H9 (cell line): ENCODE measurements around the gene ETF1. TPM values are rescaled to one million over a fixed set of nuclear protein-coding genes. Genes with fewer than 3 reads are reported as not detected.

Experiments
- DNase-seq: peaks from one replicate; pipeline ENCODE4 v3.0.0-alpha.2; 2017
- H2AFZ ChIP-seq: one replicate; pipeline ENCODE4 v1.6.1; 2013; ENCODE audit warnings: mild to moderate bottlenecking, low read length, control low read depth, moderate library complexity
- H2AK5ac ChIP-seq: 2 replicates; pipeline ENCODE4 v1.6.1; 2013; ENCODE audit warnings: low read length, control low read depth, mixed read lengths; ENCODE audit not compliant: insufficient read length
- H2BK120ac ChIP-seq: one replicate; pipeline ENCODE4 v1.6.1; 2013; ENCODE audit warnings: low read depth, mild to moderate bottlenecking, low read length, control low read depth, inconsistent platforms; ENCODE audit not compliant: poor library complexity, severe bottlenecking
- H2BK12ac ChIP-seq: 2 replicates; pipeline ENCODE4 v1.6.1; 2013; ENCODE audit warnings: low read length, control low read depth, mixed read lengths, low read depth; ENCODE audit not compliant: insufficient read length
- H2BK15ac ChIP-seq: 2 replicates; pipeline ENCODE4 v1.6.1; 2013; ENCODE audit warnings: low read depth, low read length, control low read depth
- H2BK20ac ChIP-seq: one replicate; pipeline ENCODE4 v1.6.1; 2013; ENCODE audit warnings: low read depth, mild to moderate bottlenecking, low read length, control low read depth, inconsistent platforms; ENCODE audit not compliant: poor library complexity, severe bottlenecking
- H2BK5ac ChIP-seq: 2 replicates; pipeline ENCODE4 v1.6.1; 2013; ENCODE audit warnings: low read length, control low read depth, mixed read lengths; ENCODE audit not compliant: insufficient read length
- H3K14ac ChIP-seq: 2 replicates; pipeline ENCODE4 v1.6.1; 2013; ENCODE audit warnings: low read length, control low read depth; ENCODE audit not compliant: insufficient read depth
- H3K18ac ChIP-seq: 2 replicates; pipeline ENCODE4 v1.6.1; 2013; ENCODE audit warnings: low read depth, mild to moderate bottlenecking, mixed read lengths, low read length, control low read depth; ENCODE audit not compliant: insufficient read length
- H3K23ac ChIP-seq: 2 replicates; pipeline ENCODE4 v1.6.1; 2013; ENCODE audit warnings: low read length, control low read depth, mixed read lengths, low read depth; ENCODE audit not compliant: insufficient read length
- H3K23me2 ChIP-seq: 2 replicates; pipeline ENCODE4 v1.6.1; 2013; ENCODE audit warnings: low read depth, mild to moderate bottlenecking, mixed read lengths, low read length, control low read depth; ENCODE audit not compliant: insufficient read length, poor library complexity, severe bottlenecking
- H3K27ac ChIP-seq: 2 replicates; pipeline ENCODE4 v1.5.1; 2013; ENCODE audit warnings: low read length, control low read depth, mixed read lengths, low read depth; ENCODE audit not compliant: insufficient read length
- H3K27me3 ChIP-seq: 2 replicates; pipeline ENCODE4 v1.6.1; 2013; ENCODE audit warnings: low read length, control low read depth, inconsistent platforms; ENCODE audit not compliant: insufficient read depth
- H3K4ac ChIP-seq: 2 replicates; pipeline ENCODE4 v1.6.1; 2013; ENCODE audit warnings: low read depth, mild to moderate bottlenecking, control low read depth, inconsistent platforms, low read length, moderate library complexity
- H3K4me1 ChIP-seq: 2 replicates; pipeline ENCODE4 v1.6.1; 2013; ENCODE audit warnings: low read length, control low read depth, inconsistent platforms; ENCODE audit not compliant: insufficient read depth
- H3K4me2 ChIP-seq: 2 replicates; pipeline ENCODE4 v1.6.1; 2013; ENCODE audit warnings: low read length, control low read depth, mixed read lengths; ENCODE audit not compliant: insufficient read length, insufficient read depth
- H3K56ac ChIP-seq: 2 replicates; pipeline ENCODE4 v1.6.1; 2013; ENCODE audit warnings: low read depth, mild to moderate bottlenecking, mixed read lengths, low read length, control low read depth; ENCODE audit not compliant: insufficient read length
- H3K79me1 ChIP-seq: 2 replicates; pipeline ENCODE4 v1.6.1; 2013; ENCODE audit warnings: low read depth, mild to moderate bottlenecking, moderate library complexity, low read length, control low read depth, inconsistent platforms; ENCODE audit not compliant: insufficient read depth, poor library complexity, severe bottlenecking
- H3K79me2 ChIP-seq: 2 replicates; pipeline ENCODE4 v1.6.1; 2013; ENCODE audit warnings: low read length, control low read depth, inconsistent platforms; ENCODE audit not compliant: insufficient read depth
- H3K9ac ChIP-seq: 2 replicates; pipeline ENCODE4 v1.6.1; 2013; ENCODE audit warnings: low read length, control low read depth, mixed read lengths; ENCODE audit not compliant: insufficient read length; ENCODE audit errors: extremely low read depth
- H3K9me3 ChIP-seq: one replicate; pipeline ENCODE4 v1.6.1; 2013; ENCODE audit warnings: low read depth, low read length, inconsistent platforms; ENCODE audit not compliant: control insufficient read depth
- H3T11ph ChIP-seq: one replicate; pipeline ENCODE4 v1.6.1; 2013; ENCODE audit warnings: mild to moderate bottlenecking, low read length, control low read depth, inconsistent platforms
- H4K20me1 ChIP-seq: one replicate; pipeline ENCODE4 v1.6.1; 2013; ENCODE audit not compliant: control insufficient read depth, insufficient read length, insufficient read depth
- H4K5ac ChIP-seq: 2 replicates; pipeline ENCODE4 v1.6.1; 2013; ENCODE audit warnings: low read depth, mild to moderate bottlenecking, mixed read lengths, low read length, control low read depth; ENCODE audit not compliant: insufficient read length
- H4K8ac ChIP-seq: replicated peaks from 2 replicates; pipeline ENCODE4 v1.6.1; 2013; ENCODE audit warnings: low read length, control low read depth, mixed read lengths, low read depth; ENCODE audit not compliant: insufficient read length
- H4K91ac ChIP-seq: 2 replicates; pipeline ENCODE4 v1.6.1; 2013; ENCODE audit warnings: low read depth, mild to moderate bottlenecking, moderate library complexity, mixed read lengths, low read length, control low read depth; ENCODE audit not compliant: insufficient read length
- H3K27ac Mint-ChIP-seq, 3 experiments: 2 replicates in 2 of 3; 3 replicates in 1 of 3; pipeline ENCODE4 v1.8.0; 2020 to 2021; ENCODE audit warnings: mixed read lengths in 3 of 3, mild to moderate bottlenecking in 1 of 3, moderate library complexity in 1 of 3
- H3K27me3 Mint-ChIP-seq: 2 replicates; pipeline ENCODE4 v1.8.0; 2021; ENCODE audit warnings: low read depth, mild to moderate bottlenecking, moderate library complexity, mixed read lengths
- H3K36me3 Mint-ChIP-seq, 3 experiments: 2 replicates in 2 of 3; 3 replicates in 1 of 3; pipeline ENCODE4 v1.8.0; 2020 to 2021; ENCODE audit warnings: low read depth in 3 of 3, mixed read lengths in 3 of 3; ENCODE audit not compliant: insufficient read depth in 1 of 3
- H3K4me1 Mint-ChIP-seq, 2 experiments: 2 replicates each; pipeline ENCODE4 v1.8.0; 2020; ENCODE audit warnings: mixed read lengths in 2 of 2
- H3K4me3 Mint-ChIP-seq, 2 experiments: 2 replicates in 1 of 2; 3 replicates in 1 of 2; pipeline ENCODE4 v1.8.0; 2020 to 2021; ENCODE audit warnings: mild to moderate bottlenecking in 2 of 2, mixed read lengths in 2 of 2, moderate library complexity in 1 of 2
- H3K9me3 Mint-ChIP-seq, 2 experiments: 2 replicates in 1 of 2; 3 replicates in 1 of 2; pipeline ENCODE4 v1.8.0; 2020; ENCODE audit warnings: mild to moderate bottlenecking in 2 of 2, mixed read lengths in 2 of 2, moderate library complexity in 1 of 2
- WGBS: extraction: QIAGEN DNeasy Blood & Tissue Kit; methylation state at CpG from one replicate; pipeline ENCODE4 v1.1.7; 2013; ENCODE audit warnings: missing lambda C conversion rate, low lambda C conversion rate, mixed read lengths; ENCODE audit not compliant: insufficient read length; ENCODE audit errors: extremely low coverage; 5-methylcytosine and 5-hydroxymethylcytosine counted together
- total RNA-seq: library from RNA; stranded (reverse); gene quantifications from 2 replicates; pipeline ENCODE4 v1.2.1, GENCODE V29; 2021
- TF ChIP-seq, protein P1 (sequence below): fragments of 200-600 bp; sonication (generic); conservative IDR thresholded peaks from 3 replicates; pipeline ENCODE4 v1.8.0; 2021; ENCODE audit warnings: antibody characterized with exemption, mild to moderate bottlenecking

ETF1 gene
- total RNA-seq, 1 experiment from 2014 or later: 175 TPM

- Histone ChIP-seq H3K27me3 (no peaks in the 10 kb centered on the region), H2BK120ac (no peak overlapping the region), H3K27ac (no peak overlapping the region), H3K23ac (no peak overlapping the region), H4K91ac (no peak overlapping the region), H2BK20ac (no peak overlapping the region), H3K9ac (no peak overlapping the region), H3K4ac (no peak overlapping the region), H3K79me1 (peaks cover 18% of the 10 kb centered on the region), H3K18ac (no peak overlapping the region), H4K20me1 (no peaks in the 10 kb centered on the region), H3K9me3 (no peaks in the 10 kb centered on the region), H2BK15ac (no peak overlapping the region), H3K23me2 (no peaks in the 10 kb centered on the region), H3K4me2 (no peak overlapping the region), H4K5ac (no peak overlapping the region), H3K56ac (no peak overlapping the region), H3K79me2 (peaks cover 32% of the 10 kb centered on the region), H2BK5ac (no peak overlapping the region), H2BK12ac (no peak overlapping the region), H3K14ac (no peak overlapping the region), H4K8ac (no peak overlapping the region), H2AK5ac (no peak overlapping the region), H2AFZ (no peak overlapping the region), H3K4me1 (no peaks in the 10 kb centered on the region), H3T11ph (no peak overlapping the region)
- WGBS: no CpG with 5 or more reads among the region's 5 CpGs
- no peaks in the 10 kb centered on the region for H3K27me3 Mint-ChIP-seq
- peaks cover 5 to 8% of the 10 kb centered on the region in 2 experiments for H3K4me1 Mint-ChIP-seq
- peak overlapping the region in 2 of 3 experiments; percentile 34 to 86; a peak in 4 of 7 replicates for H3K27ac Mint-ChIP-seq
- no peak overlapping the region for H3K4me3 Mint-ChIP-seq
- no peak for DNase-seq
- no peaks in the 10 kb centered on the region for H3K9me3 Mint-ChIP-seq
- H3K36me3 Mint-ChIP-seq: peaks cover 2 to 29% (median 18%) of the 10 kb centered on the region in 3 experiments; a peak in 6 of 7 replicates
- TF ChIP-seq, protein P1, sequence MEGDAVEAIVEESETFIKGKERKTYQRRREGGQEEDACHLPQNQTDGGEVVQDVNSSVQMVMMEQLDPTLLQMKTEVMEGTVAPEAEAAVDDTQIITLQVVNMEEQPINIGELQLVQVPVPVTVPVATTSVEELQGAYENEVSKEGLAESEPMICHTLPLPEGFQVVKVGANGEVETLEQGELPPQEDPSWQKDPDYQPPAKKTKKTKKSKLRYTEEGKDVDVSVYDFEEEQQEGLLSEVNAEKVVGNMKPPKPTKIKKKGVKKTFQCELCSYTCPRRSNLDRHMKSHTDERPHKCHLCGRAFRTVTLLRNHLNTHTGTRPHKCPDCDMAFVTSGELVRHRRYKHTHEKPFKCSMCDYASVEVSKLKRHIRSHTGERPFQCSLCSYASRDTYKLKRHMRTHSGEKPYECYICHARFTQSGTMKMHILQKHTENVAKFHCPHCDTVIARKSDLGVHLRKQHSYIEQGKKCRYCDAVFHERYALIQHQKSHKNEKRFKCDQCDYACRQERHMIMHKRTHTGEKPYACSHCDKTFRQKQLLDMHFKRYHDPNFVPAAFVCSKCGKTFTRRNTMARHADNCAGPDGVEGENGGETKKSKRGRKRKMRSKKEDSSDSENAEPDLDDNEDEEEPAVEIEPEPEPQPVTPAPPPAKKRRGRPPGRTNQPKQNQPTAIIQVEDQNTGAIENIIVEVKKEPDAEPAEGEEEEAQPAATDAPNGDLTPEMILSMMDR: no peak
Observed at GRCh38 chr5:138523406-138523805, 19.6 kb downstream of the ETF1 start.
